Esophagus muscularis mucosa (tissue), 4 donors: ENCODE data around the gene SMIM5. TPM values are rescaled to one million over a fixed set of nuclear protein-coding genes. Genes with fewer than 3 reads are reported as not detected.

Experiments used
- DNase-seq: peaks from one replicate; pipeline ENCODE4 v3.0.0-alpha.2; 2017; ENCODE audit errors: extremely low spot score
- H3K27ac ChIP-seq, 4 donors: fragments of 200-600 bp; sonication (generic); replicated peaks in 1 of 4; 1 replicate in 3 of 4; 2 replicates in 1 of 4; pipeline ENCODE4 v1.5.1; 2016 to 2019; ENCODE audit warnings: mild to moderate bottlenecking in 1 of 4
- H3K27me3 ChIP-seq, 4 donors: fragments of 200-600 bp; sonication (generic); one replicate each; pipeline versions ENCODE4 v1.5.1 to v1.6.0; 2016 to 2019
- H3K36me3 ChIP-seq, 4 donors: fragments of 200-600 bp; sonication (generic); one replicate each; pipeline ENCODE4 v1.5.1; 2016 to 2019
- H3K4me1 ChIP-seq, 4 donors: fragments of 200-600 bp; sonication (generic); one replicate each; pipeline ENCODE4 v1.5.1; 2016 to 2019
- H3K4me3 ChIP-seq, 4 donors: fragments of 200-600 bp; sonication (generic); 1 replicate in 2 of 4; 2 replicates in 2 of 4; pipeline ENCODE4 v1.5.1; 2016 to 2019; ENCODE audit warnings: mild to moderate bottlenecking in 4 of 4, moderate library complexity in 1 of 4
- H3K9me3 ChIP-seq, 4 donors: fragments of 200-600 bp; sonication (generic); 1 replicate in 3 of 4; 2 replicates in 1 of 4; pipeline ENCODE4 v1.5.1; 2016 to 2019
- CTCF ChIP-seq, 3 experiments: fragments of 200-600 bp in 2 of 3; fragments of 450-650 bp in 1 of 3; sonication (generic) in 2 of 3; IDR thresholded peaks; one replicate each; pipeline ENCODE4 v1.5.1; 2017 to 2019; ENCODE audit warnings: antibody characterized with exemption in 3 of 3, mild to moderate bottlenecking in 2 of 3, moderate library complexity in 1 of 3
- EP300 ChIP-seq: sonication (generic); formaldehyde crosslinking; IDR thresholded peaks from one replicate; pipeline ENCODE4 v1.6.1; 2017; ENCODE audit warnings: antibody characterized with exemption
- POLR2A ChIP-seq: fragments of 450-650 bp; IDR thresholded peaks from one replicate; pipeline ENCODE4 v1.6.1; 2017; ENCODE audit warnings: antibody characterized with exemption, moderate library complexity, mild to moderate bottlenecking, low read depth
- POLR2AphosphoS5 ChIP-seq, 2 donors: sonication (generic); formaldehyde crosslinking; IDR thresholded peaks; one replicate each; pipeline ENCODE4 v1.6.1; 2017; ENCODE audit warnings: antibody characterized with exemption in 2 of 2
- WGBS: methylation state at CpG from one replicate; pipeline ENCODE4 v1.1.5; 2018; 5-methylcytosine and 5-hydroxymethylcytosine counted together
- intact Hi-C: fragments of 100-400 bp; cut with DNase I; formaldehyde crosslinking; loops from one replicate; pipeline ENCODE4 v1.15.1; 2023
- total RNA-seq, 4 donors: library from RNA; depleted of rRNA; stranded (reverse); fragments of >200 nt; gene quantifications; one replicate each; pipeline versions ENCODE4 v1.1.0 to v1.2.1, GENCODE V29; 2016

SMIM5 gene
- total RNA-seq, 4 donors from 2014 or later, result 4.3 to 6.6 (median 5.6) TPM

GRCh38 chr17:75589012-75589918, 44.0 kb upstream of the SMIM5 start:
- peak; percentile 97 for DNase-seq
- 1% methylated on average over 60 of the region's 100 CpGs for WGBS
- intact Hi-C loops, result loop anchor here (2.0 to 10.0 kb wide), 3 partner anchors 43 to 264 kb away; partner anchors contain the start of gene SMIM5
- H3K36me3 ChIP-seq, result peaks cover 0 to 8% (median 0%) of the 10 kb centered on the region in 4 donors
- peaks cover 15 to 37% (median 34%) of the 10 kb centered on the region in 4 donors for H3K4me1 ChIP-seq
- H3K9me3 ChIP-seq, result no peaks in the 10 kb centered on the region
- TF ChIP-seq CTCF (IDR thresholded peaks at IDR 0.05) (peak; percentile 84 to 92 (median 89)), POLR2A (no peak), POLR2AphosphoS5 (IDR thresholded peaks at IDR 0.05) (peak; percentile 58 to 69), EP300 (no peak)
- peaks cover 0 to 11% (median 5%) of the 10 kb centered on the region in 4 donors for H3K27me3 ChIP-seq
- peak overlapping the region; percentile 86 to 95 (median 90) for H3K27ac ChIP-seq
- peak overlapping the region; percentile 62 to 79 (median 68) for H3K4me3 ChIP-seq

GRCh38 chr17:75589919-75590303, 43.3 kb upstream of the SMIM5 start:
- H3K36me3 ChIP-seq, result peaks cover 0 to 8% (median 0%) of the 10 kb centered on the region in 4 donors
- no peaks in the 10 kb centered on the region for H3K9me3 ChIP-seq
- H3K4me3 ChIP-seq, result peak overlapping the region; percentile 62 to 79 (median 68)
- peaks cover 15 to 37% (median 34%) of the 10 kb centered on the region in 4 donors for H3K4me1 ChIP-seq
- peaks cover 0 to 11% (median 5%) of the 10 kb centered on the region in 4 donors for H3K27me3 ChIP-seq
- H3K27ac ChIP-seq, result peak overlapping the region; percentile 86 to 95 (median 90)
- 66% methylated on average over 14 of the region's 29 CpGs for WGBS
- intact Hi-C loops, result loop anchor here (2.0 to 10.0 kb wide), 4 partner anchors 42 to 265 kb away; partner anchors contain the start of genes CASKIN2, SMIM5 and TSEN54
- no peak for DNase-seq
- TF ChIP-seq POLR2A, result no peak
- no peak for TF ChIP-seq EP300
- no peak for TF ChIP-seq CTCF (IDR thresholded peaks at IDR 0.05)
- no peak for TF ChIP-seq POLR2AphosphoS5 (IDR thresholded peaks at IDR 0.05)

- Histone ChIP-seq H3K4me1 (peaks cover 15 to 37% (median 34%) of the 10 kb centered on the region in 4 donors), H3K4me3 (peak overlapping the region in 1 of 4 donors; percentile 79), H3K36me3 (peaks cover 0 to 8% (median 0%) of the 10 kb centered on the region in 4 donors), H3K27ac (peak overlapping the region in 1 of 4 donors; percentile 88), H3K27me3 (peaks cover 0 to 11% (median 5%) of the 10 kb centered on the region in 4 donors), H3K9me3 (no peaks in the 10 kb centered on the region)
- TF ChIP-seq EP300 (no peak), POLR2AphosphoS5 (IDR thresholded peaks at IDR 0.05) (no peak)
- no peak for DNase-seq
- 88% methylated on average over 7 of the region's 8 CpGs for WGBS
- intact Hi-C loops, result loop anchor here (5.0 kb wide), 1 partner anchor 73 kb away; the partner anchor contains the start of genes CASKIN2 and TSEN54
Measured at GRCh38 chr17:75590314-75590761, 42.9 kb upstream of the SMIM5 start.

- intact Hi-C loops, result loop anchor here (5.0 kb wide), 1 partner anchor 74 kb away; the partner anchor contains the start of genes CASKIN2 and TSEN54
- no peak overlapping the region for H3K4me3 ChIP-seq
- H3K27ac ChIP-seq, result no peak overlapping the region
- 92% methylated on average over 12 of the region's 12 CpGs for WGBS
- peaks cover 0 to 8% (median 0%) of the 10 kb centered on the region in 4 donors for H3K36me3 ChIP-seq
- H3K9me3 ChIP-seq, result no peaks in the 10 kb centered on the region
- no peak for DNase-seq
- H3K4me1 ChIP-seq, result peaks cover 15 to 37% (median 34%) of the 10 kb centered on the region in 4 donors
- TF ChIP-seq POLR2A (no peak), CTCF (IDR thresholded peaks at IDR 0.05) (no peak), EP300 (no peak), POLR2AphosphoS5 (IDR thresholded peaks at IDR 0.05) (no peak)
- peaks cover 0 to 11% (median 5%) of the 10 kb centered on the region in 4 donors for H3K27me3 ChIP-seq
Measured at GRCh38 chr17:75590849-75591721, 42.1 kb upstream of the SMIM5 start.
